SK-N-SH treated with all-trans-retinoic acid at 6 μM for 48 hours (cell line): Measurements from ENCODE around the gene GAST.

Experiments used
- PATZ1 ChIP-seq: fragments of 250-450 bp; sonication (Bioruptor Pico); IDR thresholded peaks from 2 replicates; pipeline ENCODE4 v1.8.0; 2020; ENCODE audit warnings: mild to moderate bottlenecking, moderate library complexity, borderline replicate concordance
- ZNF70 ChIP-seq: fragments of 450-650 bp; formaldehyde crosslinking; IDR thresholded peaks from 2 replicates; pipeline ENCODE4 v1.5.0; 2020; ENCODE audit warnings: mild to moderate bottlenecking, moderate library complexity

GRCh38 chr17:41676058-41676419 lies 36.1 kb upstream of the GAST start:
- TF ChIP-seq PATZ1 (CRISPR knock-in tag) = no peak
- TF ChIP-seq ZNF70 (CRISPR knock-in tag) = no peak
